GM12892 (cell line): Measurements from ENCODE around the gene MYL6B.

Source experiments
- POLR2A ChIP-seq: IDR thresholded peaks from 2 replicates; pipeline ENCODE4 v1.6.1; 2011; ENCODE audit warnings: low read depth, low read length, control low read depth
- POLR2AphosphoS5 ChIP-seq: IDR thresholded peaks from 2 replicates; pipeline ENCODE4 v1.6.1; 2011; ENCODE audit warnings: low read depth, low read length, control low read depth
- TAF1 ChIP-seq: IDR thresholded peaks from 2 replicates; pipeline ENCODE4 v1.6.1; 2011; ENCODE audit warnings: low read depth, mild to moderate bottlenecking, control low read depth, low read length, borderline replicate concordance

DNA sequence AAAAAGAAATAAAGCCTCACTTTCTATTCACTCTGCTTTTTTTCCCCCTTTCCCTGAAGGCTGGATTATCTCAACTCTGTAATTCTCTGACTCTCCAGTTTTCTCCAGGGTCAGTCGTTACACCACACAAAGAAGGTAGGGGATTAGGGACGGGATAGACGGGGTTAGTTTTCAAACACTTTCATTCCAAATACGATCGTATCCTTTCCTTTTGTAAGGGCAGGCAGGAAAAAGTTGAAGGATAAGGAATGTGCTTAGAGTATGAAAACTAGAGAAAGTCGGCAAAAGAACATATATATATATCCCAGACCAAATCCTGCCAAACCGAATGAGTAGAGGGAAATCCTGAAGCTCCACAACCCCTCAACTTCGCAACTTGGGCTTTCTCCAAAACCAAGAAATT, 24.9 kb upstream of the MYL6B start:
- TF ChIP-seq POLR2AphosphoS5 (no peak), TAF1 (no peak), POLR2A (no peak)
